BE2C (cell line): ENCODE data around the gene TMEM115.

Source experiments
- DNase-seq: peaks from one replicate; pipeline ENCODE4 v3.0.0-alpha.2; 2020
- H3K27me3 ChIP-seq: fragments of 250-450 bp; sonication (Bioruptor Pico); 2 replicates; pipeline ENCODE4 v1.5.1; 2020; ENCODE audit warnings: mild to moderate bottlenecking
- H3K36me3 ChIP-seq: fragments of 250-450 bp; sonication (Bioruptor Pico); 2 replicates; pipeline ENCODE4 v1.5.1; 2020; ENCODE audit warnings: mild to moderate bottlenecking
- H3K4me1 ChIP-seq: fragments of 250-450 bp; sonication (Bioruptor Pico); 2 replicates; pipeline ENCODE4 v1.5.1; 2020
- H3K4me3 ChIP-seq: 2 replicates; pipeline ENCODE4 v1.5.1; 2011; ENCODE audit warnings: low read depth, low read length
- H3K9me3 ChIP-seq: fragments of 250-450 bp; sonication (Bioruptor Pico); 2 replicates; pipeline ENCODE4 v1.5.1; 2020
- TF ChIP-seq, protein P1 (sequence below): IDR thresholded peaks from 2 replicates; pipeline ENCODE4 v1.5.1; 2012; ENCODE audit warnings: mild to moderate bottlenecking, low read depth, low read length

The TMEM115 gene

DNA sequence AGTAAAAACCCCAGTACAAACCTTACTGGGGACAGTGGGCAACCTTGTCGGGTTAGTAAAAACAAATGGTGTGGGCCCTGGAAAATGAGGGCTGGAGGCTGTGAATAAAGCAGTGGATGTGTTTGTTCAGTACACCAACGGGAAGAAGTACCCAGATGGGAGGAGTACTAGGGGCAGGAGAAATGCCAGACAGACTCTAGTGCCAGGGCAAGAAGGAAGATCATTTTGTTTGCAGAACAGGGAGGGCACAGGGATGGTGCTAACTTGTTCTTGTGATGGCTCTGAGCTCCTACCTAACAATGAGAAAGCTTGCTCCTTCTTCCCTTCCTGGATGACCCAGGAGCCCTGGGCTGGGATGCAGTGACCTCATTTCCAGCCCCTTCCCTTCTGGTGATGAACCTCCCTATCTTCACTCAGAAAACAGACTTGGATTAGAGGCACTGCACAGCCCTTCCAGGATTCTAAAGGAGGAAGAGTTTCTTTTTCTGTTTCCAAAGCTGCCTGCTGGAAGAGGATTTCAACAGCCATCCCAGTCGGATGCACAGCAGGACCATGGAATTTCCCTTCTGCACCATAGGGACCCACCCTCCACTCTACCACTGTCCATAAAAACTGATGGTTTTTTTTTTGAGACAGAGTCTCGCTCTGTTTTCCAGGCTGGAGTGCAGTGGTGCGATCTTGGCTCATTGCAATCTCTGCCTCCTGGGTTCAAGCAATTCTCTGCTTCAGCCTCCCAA, 24.8 kb downstream of the TMEM115 start:
- TF ChIP-seq, protein P1, sequence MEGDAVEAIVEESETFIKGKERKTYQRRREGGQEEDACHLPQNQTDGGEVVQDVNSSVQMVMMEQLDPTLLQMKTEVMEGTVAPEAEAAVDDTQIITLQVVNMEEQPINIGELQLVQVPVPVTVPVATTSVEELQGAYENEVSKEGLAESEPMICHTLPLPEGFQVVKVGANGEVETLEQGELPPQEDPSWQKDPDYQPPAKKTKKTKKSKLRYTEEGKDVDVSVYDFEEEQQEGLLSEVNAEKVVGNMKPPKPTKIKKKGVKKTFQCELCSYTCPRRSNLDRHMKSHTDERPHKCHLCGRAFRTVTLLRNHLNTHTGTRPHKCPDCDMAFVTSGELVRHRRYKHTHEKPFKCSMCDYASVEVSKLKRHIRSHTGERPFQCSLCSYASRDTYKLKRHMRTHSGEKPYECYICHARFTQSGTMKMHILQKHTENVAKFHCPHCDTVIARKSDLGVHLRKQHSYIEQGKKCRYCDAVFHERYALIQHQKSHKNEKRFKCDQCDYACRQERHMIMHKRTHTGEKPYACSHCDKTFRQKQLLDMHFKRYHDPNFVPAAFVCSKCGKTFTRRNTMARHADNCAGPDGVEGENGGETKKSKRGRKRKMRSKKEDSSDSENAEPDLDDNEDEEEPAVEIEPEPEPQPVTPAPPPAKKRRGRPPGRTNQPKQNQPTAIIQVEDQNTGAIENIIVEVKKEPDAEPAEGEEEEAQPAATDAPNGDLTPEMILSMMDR: no peak
- DNase-seq: no peak
- peaks cover 27% of the 10 kb centered on the region for H3K36me3 ChIP-seq
- no peak overlapping the region for H3K4me3 ChIP-seq
- peaks cover 3% of the 10 kb centered on the region; the same call in 1 of the 2 replicates for H3K4me1 ChIP-seq
- no peaks in the 10 kb centered on the region for H3K9me3 ChIP-seq
- H3K27me3 ChIP-seq: no peaks in the 10 kb centered on the region

DNA sequence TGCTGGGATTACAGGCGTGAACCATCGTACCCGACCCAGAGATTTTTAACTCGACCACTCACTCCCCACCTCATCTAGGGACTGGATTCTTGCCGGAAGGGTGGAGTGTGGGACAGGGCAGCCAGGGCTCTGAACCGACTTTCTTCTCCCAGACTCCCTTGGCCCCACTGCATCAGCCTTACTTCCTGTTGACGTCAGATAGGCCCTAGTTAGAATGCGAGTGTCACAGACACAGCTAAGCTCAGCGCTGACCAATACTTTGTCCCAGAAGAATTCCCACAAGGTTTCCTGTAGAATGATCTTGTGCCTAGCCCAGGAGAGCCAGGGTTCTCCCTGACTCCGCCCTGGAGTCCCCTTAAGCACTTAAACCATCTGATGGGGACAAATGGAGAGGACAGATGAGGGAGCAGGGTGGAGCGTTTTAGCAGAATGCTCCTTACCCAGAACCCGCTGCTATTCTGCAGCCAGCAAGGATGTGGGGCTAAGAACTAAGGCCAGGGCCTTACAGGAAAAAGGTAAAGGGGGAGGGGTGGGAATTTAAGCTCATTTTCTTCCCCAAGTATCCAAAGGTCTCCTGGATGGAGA, 25.5 kb downstream of the TMEM115 start:
- Histone ChIP-seq H3K36me3 (peaks cover 27% of the 10 kb centered on the region), H3K4me1 (peaks cover 3% of the 10 kb centered on the region; the same call in 1 of the 2 replicates), H3K27me3 (no peaks in the 10 kb centered on the region), H3K9me3 (no peaks in the 10 kb centered on the region), H3K4me3 (no peak overlapping the region)
- no peak for DNase-seq
- TF ChIP-seq, protein P1: no peak

DNA sequence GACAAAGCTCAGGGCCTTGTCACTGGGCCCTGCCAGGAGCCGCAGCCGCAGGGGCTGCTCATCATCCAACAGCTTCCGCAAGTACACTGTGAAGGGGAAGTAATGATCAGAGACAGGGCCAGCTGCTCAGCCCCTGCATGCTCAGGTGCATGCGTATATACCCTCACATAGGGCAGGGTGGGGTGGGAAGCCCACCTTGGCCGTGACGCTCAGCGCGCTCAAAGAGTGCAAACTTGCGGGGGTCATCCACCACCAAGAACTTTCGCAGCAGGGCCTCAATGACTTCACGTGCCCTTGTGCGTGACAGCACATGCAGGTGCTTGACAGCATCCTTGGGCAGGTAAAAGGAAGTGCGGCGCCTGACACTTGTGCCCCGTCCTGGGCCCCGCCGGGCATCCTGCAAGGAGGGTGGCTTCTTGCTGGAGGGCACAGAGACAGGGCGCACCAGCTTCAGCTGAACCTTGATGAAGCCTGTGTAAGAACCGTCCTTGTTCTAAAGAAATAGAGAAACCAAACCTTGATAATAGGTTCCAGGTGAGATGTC, 27.9 kb downstream of the TMEM115 start:
- no peaks in the 10 kb centered on the region for H3K27me3 ChIP-seq
- DNase-seq: no peak
- no peaks in the 10 kb centered on the region for H3K4me1 ChIP-seq
- H3K9me3 ChIP-seq: no peaks in the 10 kb centered on the region
- H3K4me3 ChIP-seq: no peak overlapping the region
- H3K36me3 ChIP-seq: peaks cover 24% of the 10 kb centered on the region
- TF ChIP-seq, protein P1: no peak

DNA sequence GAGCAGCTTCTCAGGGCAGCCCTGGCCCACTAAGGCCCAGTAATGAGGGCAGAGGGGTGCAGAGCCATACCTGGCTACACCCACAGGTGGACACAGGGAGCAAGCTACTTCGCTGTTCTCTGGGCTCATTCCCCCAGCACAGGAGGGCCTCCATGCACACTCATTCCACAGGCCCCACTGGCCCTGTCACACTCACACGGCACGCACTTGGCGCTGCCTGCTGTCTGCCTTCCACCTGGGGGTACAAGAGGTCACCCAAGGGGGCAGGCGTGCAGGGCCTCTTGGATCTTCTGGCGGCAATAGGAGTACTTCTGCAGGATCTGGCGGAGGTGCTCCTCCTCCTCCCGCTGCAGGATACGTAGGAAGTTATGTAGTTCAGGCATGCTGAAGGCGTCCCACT, 29.0 kb downstream of the TMEM115 start:
- H3K27me3 ChIP-seq: no peaks in the 10 kb centered on the region
- DNase-seq: no peak
- H3K4me1 ChIP-seq: no peaks in the 10 kb centered on the region
- H3K9me3 ChIP-seq: no peaks in the 10 kb centered on the region
- TF ChIP-seq, protein P1: no peak
- H3K36me3 ChIP-seq: peaks cover 24% of the 10 kb centered on the region
- no peak overlapping the region for H3K4me3 ChIP-seq

DNA sequence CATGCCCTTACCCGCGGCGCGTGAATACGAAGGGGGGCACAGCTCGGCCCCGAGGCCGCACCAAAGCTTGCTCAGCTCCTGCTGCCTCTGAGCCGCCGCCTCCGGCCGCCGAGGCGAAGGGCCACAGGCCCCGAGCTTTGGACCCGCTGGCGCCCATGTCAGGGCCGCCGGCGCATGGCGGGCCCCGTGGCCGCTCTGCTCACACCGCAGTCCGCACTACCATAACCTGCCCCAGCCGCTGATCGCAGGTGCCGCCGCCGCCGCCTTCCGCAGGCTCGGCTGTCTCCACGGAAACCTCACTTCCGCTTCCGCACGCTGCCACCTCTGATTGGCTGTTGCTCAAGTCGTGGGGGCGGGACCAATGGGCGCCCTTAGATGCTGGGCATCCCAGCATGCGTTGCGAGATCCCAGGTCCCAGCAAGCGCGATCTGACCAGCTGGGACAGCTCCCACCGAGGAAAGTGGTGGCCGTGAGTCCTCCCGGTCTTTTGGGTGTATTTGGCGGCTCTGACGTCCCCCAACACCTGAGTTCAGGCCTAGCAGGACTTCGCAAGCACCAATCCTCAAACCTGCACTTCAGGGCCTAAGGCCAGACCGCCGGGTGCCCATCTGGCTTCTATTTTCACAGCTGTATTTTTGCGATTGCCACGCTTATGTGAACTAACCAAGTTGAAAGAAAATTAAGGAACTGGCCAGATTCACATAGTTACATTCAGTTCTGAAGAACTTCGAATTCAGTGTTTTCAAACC, 31.2 kb downstream of the TMEM115 start, which contains the start of gene TUSC2:
TUSC2 (minus strand) TSS at position 281 of the 749 bp plus-strand sequence; CDS start at position 157, 124 bp downstream.
- Histone ChIP-seq H3K9me3 (no peaks in the 10 kb centered on the region), H3K27me3 (no peaks in the 10 kb centered on the region), H3K36me3 (peaks cover 24% of the 10 kb centered on the region), H3K4me1 (no peaks in the 10 kb centered on the region), H3K4me3 (peak within 1 kb of the TSS; percentile 77)
- TF ChIP-seq, protein P1: no peak
- DNase-seq: peak; percentile 92
